HG02642 (cell line): Measurements from ENCODE around the gene H1-8.

Experiments used
- ATAC-seq: cut with Tn5 transposase; IDR thresholded peaks from one replicate; pipeline ENCODE4 v1.9.1; 2021; ENCODE audit warnings: mild to moderate bottlenecking; ENCODE audit not compliant: unreplicated experiment, poor library complexity

The H1-8 gene

DNA sequence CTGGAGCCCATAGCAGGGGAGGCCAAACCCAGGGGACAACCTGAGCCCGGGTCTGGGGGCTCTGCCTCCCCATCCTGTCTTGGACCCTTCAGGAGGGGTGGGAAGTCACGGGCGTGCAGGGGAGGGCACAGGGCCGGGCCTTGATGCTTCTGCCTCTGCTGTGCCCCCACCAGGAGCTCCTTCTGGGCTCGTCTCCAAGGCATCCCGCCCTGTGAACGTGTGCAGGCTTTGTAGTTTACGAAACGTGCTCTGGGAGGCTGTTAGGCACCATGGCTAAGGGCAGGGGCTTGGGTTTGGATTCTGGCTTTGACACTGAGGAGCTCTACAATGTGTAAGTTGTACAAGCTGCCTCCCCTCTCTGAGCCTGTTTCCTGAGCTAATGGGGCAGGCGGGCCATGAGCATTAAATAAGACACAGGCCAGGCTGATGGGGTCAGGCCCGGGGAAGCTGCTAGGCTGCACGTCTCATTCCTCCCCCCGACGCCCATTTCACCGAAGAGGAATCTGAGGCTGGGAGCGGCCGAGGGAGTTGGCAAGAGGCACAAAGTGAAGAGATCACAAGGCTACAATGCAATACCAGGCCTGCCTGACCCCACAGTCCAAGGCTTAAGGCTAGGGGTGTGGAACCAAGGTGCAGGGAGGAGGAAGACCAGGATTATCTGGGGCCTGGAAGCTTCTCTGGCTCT lies 43.9 kb downstream of the H1-8 start:
- no peak for ATAC-seq

DNA sequence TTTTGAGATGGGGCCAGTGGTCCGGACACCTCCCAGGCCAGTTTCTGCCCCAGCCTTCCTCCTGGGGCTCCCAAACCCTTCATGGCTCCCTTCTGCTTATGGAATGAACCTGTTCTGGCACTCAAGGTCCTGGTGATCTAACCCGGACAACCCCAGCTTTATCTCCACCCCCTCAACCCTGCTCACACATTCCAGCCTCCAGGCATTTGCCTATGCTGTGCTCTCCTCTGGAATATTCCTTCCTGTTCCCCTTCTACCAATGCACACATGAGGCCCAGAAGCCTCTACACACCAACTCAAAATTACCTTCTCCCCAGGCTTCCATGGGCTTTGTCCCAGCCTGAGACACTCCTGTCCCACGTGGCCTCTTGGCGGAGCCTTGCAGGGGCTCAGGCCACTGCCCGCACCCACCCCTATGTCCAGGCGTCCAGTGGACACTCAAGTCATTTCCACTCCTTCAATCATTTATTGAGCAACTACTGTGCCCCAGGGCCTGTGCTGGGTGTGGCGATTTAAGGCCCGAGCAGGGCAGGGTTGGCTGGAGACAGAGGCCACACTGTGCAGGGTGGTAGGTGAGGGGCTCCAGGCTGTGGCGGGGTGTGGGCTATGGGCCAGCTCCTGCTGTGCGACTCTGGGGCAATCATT lies 44.7 kb downstream of the H1-8 start:
- ATAC-seq = no peak

DNA sequence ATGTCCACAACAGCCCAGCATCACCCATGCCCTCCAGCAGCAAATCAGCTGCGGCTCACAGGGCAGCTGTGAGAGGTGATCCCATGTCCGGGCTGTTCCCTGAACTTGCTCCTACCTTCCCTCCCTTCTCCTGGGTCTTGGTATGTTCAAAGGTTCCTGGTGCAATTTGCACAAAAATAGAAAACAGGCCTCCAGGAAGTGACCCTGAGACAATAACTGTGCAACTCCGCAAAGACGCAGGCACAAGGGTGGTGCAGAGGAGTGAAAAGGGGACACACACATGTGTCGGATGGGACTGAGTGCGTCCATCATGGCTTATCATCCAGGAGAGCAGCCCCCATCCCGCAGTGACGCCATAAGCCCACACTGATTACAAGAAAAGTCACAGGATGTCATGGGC lies 47.2 kb downstream of the H1-8 start:
- no peak for ATAC-seq

DNA sequence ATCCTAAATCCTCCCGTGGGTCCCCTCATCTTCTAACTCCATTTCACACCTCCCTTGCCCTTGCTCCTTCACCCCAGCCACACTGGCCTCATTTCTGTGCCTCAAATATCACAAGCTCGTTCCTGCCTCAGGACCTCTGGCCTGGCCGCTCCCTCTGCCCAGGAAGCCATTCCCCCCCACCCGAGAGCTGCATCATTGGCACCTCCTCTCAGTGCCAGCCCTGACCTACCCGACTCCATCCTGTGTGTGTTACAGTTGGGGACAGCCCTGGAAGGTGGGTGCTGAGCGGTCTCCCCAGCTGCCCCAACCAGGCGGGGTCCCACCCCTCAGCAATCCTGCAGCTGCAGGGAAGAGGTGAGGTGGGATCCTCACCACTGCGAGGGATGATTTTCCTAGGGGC lies 49.0 kb downstream of the H1-8 start:
- ATAC-seq = no peak

DNA sequence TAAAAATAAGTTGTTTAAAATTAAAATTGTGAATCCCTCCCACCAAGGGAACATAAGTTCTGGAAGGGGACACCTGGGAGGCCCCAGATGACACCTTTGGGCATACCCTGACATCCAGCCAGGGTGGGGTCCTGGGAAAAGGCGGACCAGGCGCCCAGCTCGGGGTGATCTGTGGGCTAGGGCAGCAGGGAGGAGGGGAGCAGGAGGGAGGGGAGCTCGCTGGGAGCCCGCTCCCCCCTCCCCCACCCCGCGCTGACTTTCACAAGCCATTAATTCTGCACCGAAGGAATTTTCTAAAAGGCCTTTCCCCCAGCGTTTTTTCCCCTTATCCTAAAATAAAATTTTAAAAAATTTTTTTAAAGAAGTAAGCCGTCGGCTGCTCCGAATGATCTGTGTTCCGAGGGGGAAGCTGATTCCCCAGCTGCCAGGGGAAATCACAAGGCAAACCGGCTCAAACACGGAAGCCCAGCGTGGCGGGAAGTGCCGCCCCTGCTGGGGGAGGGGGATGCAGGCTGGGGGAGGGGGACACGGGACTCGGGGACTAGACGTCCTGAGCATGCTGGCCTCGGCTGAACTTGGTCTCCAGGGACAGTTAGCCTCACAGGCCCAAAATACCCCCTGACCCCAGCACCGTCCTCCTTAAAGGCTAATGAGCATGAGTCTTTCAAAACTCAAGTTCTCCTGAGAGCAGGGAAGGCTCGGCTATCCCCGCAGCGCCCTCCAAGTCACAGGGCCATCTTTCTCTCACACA lies 49.6 kb downstream of the H1-8 start:
- no peak for ATAC-seq

DNA sequence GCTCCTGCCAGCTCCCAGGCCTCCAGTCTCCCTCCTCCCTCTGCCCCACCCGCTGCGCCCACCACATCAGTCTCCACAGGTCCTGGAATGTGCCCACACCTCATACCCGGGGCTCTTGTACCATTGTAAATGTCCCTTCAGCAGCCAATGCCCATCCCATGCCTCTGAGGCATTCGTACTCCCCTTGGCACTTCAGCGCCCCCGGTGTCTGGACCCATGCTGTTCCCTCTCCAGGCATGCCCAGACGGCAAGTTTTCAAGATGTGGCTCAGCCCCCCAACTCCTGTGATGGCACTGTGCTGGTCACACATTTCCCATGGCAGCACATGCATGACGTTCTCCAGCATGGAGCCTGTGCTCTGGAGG lies 50.2 kb downstream of the H1-8 start:
- no peak for ATAC-seq

DNA sequence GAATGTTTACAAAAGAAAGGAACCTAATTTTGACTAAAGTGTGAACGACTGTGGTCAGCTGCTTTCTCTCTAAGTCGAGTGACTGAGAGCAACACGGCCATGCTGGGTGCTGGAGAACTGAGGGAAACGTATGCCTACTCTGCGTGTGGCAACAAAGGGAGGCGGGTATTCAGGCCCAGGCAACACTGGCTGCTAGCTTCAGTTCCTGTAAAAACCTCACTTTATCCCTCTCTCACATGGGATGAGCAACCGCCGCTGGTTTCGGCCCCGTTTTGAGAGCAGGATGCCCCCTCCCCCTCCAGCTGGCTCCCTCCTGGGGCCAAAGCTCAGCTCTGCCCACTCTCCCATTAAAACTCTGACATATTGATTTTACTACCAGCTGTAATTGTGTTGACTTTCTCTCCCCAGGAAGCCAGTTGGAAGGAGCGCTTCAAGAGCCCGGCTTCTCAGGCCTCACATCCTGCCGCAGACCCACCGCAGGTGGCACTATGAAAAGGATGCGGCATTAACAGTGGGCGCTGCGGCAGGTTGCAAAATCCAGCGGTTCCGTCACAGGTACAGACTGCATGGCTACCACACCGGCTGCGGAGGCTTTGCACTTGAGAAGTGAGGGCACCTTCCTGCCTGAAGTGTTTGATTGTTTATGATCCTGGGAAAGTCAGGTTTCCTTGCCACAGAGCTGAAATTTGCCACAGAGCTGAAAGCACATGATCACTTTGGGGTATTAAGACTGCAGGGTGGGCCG lies 50.8 kb downstream of the H1-8 start:
- ATAC-seq = no peak

DNA sequence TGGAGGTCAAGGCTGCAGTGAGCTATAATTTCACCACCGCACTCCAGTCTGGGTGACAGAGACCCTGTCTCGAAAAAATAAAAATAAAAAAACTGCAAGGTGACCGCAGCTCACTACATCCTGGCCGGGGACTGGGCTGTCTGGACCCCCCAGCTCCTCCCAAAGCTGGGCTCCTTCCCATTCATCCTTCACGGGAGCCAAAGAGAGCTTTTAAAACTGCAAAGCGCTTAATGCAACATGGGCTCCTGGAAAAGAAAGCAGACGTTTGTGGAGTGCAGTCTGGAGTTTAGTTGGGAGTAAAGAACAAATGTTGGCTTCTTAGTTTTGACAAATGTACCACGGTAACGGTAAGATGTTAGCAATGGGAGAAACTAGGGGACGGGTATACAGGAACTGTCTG lies 51.4 kb downstream of the H1-8 start:
- ATAC-seq = no peak

DNA sequence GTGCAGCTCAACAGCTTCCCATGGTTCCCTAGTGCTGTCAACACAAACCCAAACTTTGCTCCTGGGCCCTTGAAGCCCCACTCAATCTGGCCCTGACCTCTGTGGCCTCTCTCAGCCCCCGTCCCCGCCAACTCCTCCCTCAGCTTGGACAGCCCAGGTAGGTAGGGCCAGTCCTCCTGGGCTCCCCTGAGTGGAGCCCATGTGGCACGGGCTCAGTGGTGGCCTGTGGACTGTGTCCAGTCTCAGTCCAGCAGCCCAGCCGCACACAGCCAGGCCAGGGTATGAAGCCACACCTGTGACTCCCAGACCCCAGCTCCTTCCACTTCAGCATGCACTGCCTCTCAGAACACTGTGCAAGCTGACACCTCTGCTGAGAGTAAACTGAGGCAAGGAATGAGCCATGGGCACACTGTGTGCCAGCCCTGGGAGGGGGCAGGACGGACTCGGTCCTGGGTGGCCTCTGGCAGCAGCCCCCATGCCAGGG lies 52.0 kb downstream of the H1-8 start:
- no peak for ATAC-seq

DNA sequence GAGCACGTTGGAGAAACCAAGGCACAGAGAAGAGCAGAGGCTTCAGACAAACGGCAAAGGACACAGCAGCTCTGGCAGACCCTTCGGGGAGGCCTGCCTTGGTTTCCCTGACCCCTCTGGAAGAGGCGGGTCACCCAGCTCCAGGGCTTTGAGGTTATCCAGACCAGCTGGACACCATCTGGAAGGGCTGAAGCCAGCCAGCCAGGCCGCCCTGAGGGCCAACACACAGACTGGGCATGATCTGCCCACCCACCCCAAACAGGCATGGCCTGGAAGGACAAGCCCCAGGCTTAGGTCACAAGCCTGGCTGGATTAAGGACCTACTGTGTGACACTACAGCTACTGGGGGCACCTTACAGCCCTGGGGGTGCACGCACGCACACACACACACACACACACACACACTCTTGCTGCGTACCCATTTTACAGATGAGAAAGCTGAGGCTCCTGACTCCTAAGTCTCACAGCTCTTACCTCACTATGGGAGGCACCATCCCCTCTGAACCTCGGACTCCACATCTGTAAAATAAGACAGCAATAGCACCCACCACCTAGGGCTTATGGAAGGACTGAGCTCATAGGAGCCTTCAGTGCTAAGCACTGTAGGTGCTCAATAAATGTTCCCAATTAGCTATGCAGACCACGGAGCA lies 52.7 kb downstream of the H1-8 start:
- no peak for ATAC-seq

DNA sequence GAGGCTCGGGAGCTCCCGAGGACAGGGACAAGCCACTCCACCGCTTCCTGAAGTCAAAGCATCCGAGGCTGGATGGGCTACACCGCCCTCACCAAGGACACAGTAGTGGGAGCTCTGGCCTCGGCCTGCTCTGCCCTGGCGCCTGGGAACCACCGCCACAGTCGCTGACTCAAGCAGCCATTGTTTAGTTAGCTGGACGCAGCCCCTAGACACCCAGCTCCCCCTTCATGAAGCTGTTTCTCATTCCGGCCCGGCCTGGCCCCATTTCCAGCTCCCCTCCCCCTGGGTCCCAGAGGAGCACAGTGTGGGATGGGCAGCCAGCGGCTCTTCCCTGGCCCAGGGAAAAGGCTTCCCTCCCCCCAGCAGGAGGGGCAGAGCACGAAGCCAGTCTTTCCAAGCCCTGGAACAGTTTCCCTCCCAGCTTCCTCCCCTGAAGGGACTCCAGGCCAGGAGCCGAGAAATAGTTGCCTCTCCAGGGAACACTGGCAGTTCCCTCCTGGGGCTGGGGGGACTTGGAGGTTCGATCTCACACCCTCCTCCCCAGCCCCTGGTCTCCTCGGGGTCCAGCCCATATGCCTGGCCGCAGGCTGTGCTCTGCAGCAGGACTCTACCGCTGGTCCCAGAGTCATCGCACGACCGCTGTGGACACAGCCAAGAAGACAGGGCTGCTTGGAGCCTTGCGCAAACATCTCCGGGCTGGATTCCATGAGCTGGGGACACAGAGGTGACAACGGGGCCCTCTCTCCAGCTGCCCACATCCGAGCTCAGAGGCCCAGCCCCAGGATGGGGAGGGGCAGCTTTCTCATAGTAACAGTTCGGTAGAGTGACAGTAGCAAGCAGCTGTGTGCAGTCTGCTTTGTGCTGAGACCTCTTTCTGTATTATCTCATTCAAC lies 53.5 kb downstream of the H1-8 start:
- ATAC-seq = no peak

DNA sequence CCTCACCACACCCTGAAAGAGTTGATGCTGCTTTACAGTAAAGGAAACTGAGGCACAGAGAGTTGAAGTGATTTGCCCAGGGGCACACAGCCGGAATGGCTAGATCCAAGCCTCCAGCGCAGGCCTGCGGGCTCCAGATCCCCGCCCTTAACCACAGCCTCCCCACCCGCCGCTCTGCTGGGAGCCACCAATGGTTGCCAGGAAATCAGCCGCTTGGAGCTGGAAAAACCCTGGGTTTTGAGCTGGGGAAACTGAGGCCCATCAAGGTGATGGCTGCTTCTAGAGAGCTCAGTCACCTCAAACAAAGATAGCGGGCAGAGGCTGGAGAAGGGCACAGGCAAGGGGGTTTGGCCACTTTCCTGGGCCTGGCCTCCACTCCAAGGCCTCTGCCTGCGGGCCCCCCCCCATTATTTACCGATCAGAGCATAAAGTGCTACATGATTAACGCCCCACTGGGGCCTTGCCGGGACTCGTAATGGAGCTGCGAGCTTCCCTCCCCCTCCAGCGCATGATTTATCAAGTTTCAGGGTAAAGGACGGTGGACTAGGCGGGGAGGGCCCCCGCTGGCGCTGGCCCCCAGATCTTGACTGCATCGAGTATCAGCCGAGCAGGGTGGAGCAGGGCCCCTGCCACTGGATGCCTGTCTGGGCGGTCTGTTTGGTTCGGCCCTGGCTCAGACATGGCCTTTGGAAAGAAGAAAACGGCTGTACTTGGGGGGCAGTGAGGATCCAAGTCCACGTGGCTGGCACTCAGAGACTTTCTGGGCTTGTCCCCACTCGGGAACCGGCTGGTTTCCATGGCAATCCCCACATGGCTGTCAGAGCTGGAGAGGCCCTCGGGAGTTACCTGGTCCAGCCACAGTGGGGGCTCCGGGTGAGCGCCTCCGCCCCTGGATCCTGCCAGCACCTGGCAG lies 54.4 kb downstream of the H1-8 start:
- no peak for ATAC-seq

DNA sequence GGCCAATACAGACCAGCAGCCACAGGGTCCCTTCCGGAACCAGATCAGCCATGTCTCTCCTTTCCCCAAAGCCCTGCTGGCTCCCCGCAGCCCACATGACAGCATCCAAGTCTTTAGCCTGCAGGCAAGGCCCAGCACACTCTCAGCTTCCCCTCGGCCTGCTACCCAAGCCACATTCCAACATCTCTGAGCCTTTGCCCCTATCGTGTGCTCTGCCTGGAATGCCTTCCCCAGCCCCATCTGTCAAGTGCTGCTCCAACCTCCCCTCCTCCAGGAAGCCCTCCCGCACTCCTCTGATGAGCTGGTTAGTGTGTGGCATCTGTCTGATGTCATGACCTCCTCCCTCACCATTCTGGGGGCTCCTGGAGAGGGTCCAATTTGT lies 55.0 kb downstream of the H1-8 start:
- ATAC-seq = no peak

DNA sequence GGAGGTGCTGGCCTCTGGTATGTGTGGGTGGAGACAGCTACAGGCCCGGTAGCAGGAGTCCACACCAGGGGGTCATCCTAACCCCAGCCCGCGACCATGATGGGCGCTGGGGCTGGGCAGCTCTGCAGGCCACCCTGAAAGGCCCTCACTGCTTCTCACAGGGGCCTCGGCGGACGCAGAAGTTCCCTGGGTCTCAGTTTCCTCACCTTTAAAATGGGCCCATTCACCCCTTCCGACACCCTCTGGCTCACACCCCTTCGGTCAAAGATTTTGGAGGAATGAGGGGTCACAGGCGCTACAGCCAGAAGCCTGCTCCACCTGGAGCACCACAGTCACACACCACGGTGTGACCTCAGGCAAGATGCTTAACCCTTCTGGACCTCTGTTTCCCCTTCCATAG lies 55.5 kb downstream of the H1-8 start:
- ATAC-seq = no peak

DNA sequence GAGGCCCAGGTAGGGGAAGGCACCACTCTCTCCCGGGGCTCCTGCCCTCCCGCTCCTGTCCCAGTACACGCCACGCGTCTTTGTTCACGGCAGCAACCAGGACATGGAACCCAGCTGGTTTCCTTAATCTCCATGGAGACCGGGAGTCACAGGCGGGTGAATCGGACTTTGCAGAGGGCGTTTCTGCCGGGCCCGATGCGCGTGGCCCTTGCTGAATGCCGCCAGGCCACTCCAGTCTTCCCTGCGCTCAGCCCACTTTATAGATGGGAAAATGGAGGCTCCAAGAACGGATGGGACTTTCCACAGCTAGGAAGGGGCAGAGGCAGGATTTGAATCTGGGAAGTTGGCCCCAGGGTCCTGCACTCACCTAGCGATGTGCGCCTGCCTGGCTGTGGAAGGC lies 56.1 kb downstream of the H1-8 start:
- no peak for ATAC-seq

DNA sequence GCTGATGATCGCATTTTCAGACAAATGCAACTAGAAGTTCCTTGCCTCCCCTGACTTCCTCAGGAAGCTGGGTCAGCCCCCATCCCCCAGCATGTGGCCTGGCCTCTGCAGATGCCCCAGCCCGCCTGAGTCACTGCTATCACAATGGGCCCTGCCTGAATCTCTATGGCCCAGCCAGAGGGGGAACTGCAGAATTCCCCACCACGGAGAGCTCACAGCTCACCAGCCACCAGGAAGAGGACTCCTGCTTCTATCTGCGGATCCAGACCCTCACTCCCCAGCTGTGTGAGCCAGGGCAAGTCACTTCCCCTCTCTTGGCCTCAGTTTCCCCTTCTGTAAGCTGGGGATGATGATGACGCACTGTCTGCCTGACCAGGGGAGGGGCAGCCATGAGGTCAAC lies 56.6 kb downstream of the H1-8 start:
- no peak for ATAC-seq

DNA sequence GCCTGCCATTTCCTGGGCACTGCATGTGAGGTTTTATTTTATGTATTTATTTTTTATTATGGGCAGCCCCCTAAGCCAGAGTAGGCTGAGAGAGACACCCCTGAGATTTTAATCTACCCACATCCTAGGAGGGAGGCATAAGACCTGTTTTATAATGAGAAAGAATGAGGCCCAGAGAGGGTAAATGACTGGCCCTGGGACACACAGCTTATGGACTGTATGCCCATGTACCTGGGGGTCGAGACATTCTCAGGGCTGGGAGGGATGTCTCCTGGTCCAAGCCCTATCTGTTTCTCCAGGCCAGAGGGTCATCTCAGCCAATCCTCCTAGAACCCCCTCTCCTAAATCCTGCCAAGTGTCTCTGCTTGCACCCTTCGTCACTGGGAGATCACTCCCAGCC lies 57.4 kb downstream of the H1-8 start:
- no peak for ATAC-seq
